H1 (cell line): ENCODE data around the gene AHSP. TPM values are rescaled to one million over a fixed set of nuclear protein-coding genes. Genes with fewer than 3 reads are reported as not detected.

Experiments used
- CTCF ChIA-PET: fragments of 300-600 bp; sonication (Branson Sonifier 250); formaldehyde crosslinking; loops from one replicate; lab custom pipeline; 2021; ENCODE audit not compliant: partially characterized antibody; lab: Charles Lee
- POLR2A ChIA-PET: fragments of 300-600 bp; sonication (Branson Sonifier 250); formaldehyde crosslinking; loops from one replicate; lab custom pipeline; 2021; ENCODE audit warnings: inconsistent platforms; ENCODE audit not compliant: partially characterized antibody; lab: Charles Lee
- DNase-seq, 2 experiments: peaks; one replicate each; pipeline versions ENCODE4 v3.0.0 to v3.0.0-alpha.2; 2010 to 2022; ENCODE audit warnings: low spot score in 2 of 2, low read depth in 1 of 2, mixed read lengths in 1 of 2
- FAIRE-seq: peaks from 2 replicates; lab custom pipeline; 2011; peaks lifted over from hg19 to GRCh38; lab: Jason Lieb, UNC
- H2AFZ ChIP-seq: 2 replicates; pipeline ENCODE4 v1.8.1; 2012; ENCODE audit warnings: low read length, inconsistent platforms
- H2AK5ac ChIP-seq: 2 replicates; pipeline ENCODE4 v1.6.1; 2013; ENCODE audit warnings: low read depth, low read length
- H2BK120ac ChIP-seq: replicated peaks from 2 replicates; pipeline ENCODE3; 2013; ENCODE audit warnings: low read depth, low read length, inconsistent platforms
- H2BK12ac ChIP-seq: 2 replicates; pipeline ENCODE4 v1.6.1; 2013; ENCODE audit warnings: low read depth, low read length
- H2BK15ac ChIP-seq: 2 replicates; pipeline ENCODE4 v1.6.1; 2013; ENCODE audit warnings: low read length
- H2BK20ac ChIP-seq: 2 replicates; pipeline ENCODE4 v1.6.1; 2013; ENCODE audit warnings: low read length
- H2BK5ac ChIP-seq: 2 replicates; pipeline ENCODE4 v1.6.1; 2013; ENCODE audit warnings: low read depth, low read length
- H3K14ac ChIP-seq: 2 replicates; pipeline ENCODE4 v1.6.1; 2013; ENCODE audit warnings: inconsistent platforms; ENCODE audit not compliant: insufficient read length
- H3K18ac ChIP-seq: 2 replicates; pipeline ENCODE4 v1.6.1; 2013; ENCODE audit warnings: low read length; ENCODE audit errors: extremely low read depth
- H3K23ac ChIP-seq: 2 replicates; pipeline ENCODE4 v1.6.1; 2013; ENCODE audit warnings: inconsistent platforms; ENCODE audit not compliant: insufficient read length
- H3K23me2 ChIP-seq: 2 replicates; pipeline ENCODE4 v1.6.1; 2013; ENCODE audit warnings: low read depth, low read length
- H3K27ac ChIP-seq: 2 replicates; pipeline ENCODE4 v1.6.1; 2011; ENCODE audit warnings: low read depth, low read length, inconsistent platforms
- H3K27me3 ChIP-seq, 4 experiments: replicated peaks in 1 of 4; 1 replicate in 1 of 4; 2 replicates in 3 of 4; pipeline versions ENCODE4 v1.6.1 to v1.8.1; 2011 to 2013; ENCODE audit warnings: low read length in 3 of 4, mild to moderate bottlenecking in 3 of 4, inconsistent platforms in 2 of 4, mixed read lengths in 2 of 4, moderate library complexity in 1 of 4; ENCODE audit not compliant: control insufficient read depth in 3 of 4, insufficient read depth in 3 of 4; ENCODE audit errors: extremely low read depth in 1 of 4
- H3K36me3 ChIP-seq, 4 experiments: 2 replicates each; pipeline versions ENCODE4 v1.6.1 to v1.8.1; 2011 to 2013; ENCODE audit warnings: mild to moderate bottlenecking in 4 of 4, low read length in 3 of 4, moderate library complexity in 2 of 4, control low read depth in 1 of 4, inconsistent platforms in 1 of 4; ENCODE audit not compliant: insufficient read depth in 4 of 4, control insufficient read depth in 2 of 4
- H3K4ac ChIP-seq: replicated peaks from 2 replicates; pipeline ENCODE3; 2013; ENCODE audit warnings: low read length, low read depth, mixed read lengths, inconsistent platforms; ENCODE audit not compliant: insufficient read length
- H3K4me1 ChIP-seq, 4 experiments: replicated peaks in 1 of 4; 1 replicate in 1 of 4; 2 replicates in 3 of 4; pipeline versions ENCODE4 v1.6.1 to v1.8.1; 2011 to 2013; ENCODE audit warnings: low read length in 3 of 4, inconsistent platforms in 2 of 4, mixed read lengths in 1 of 4; ENCODE audit not compliant: insufficient read depth in 4 of 4, control insufficient read depth in 3 of 4
- H3K4me2 ChIP-seq, 2 experiments: 2 replicates each; pipeline versions ENCODE4 v1.6.1 to v1.8.1; 2011 to 2013; ENCODE audit warnings: low read depth in 2 of 2, low read length in 2 of 2, control low read depth in 1 of 2, inconsistent platforms in 1 of 2, mild to moderate bottlenecking in 1 of 2; ENCODE audit not compliant: insufficient read depth in 1 of 2
- H3K4me3 ChIP-seq, 4 experiments: fragments of 200-600, 300-600 bp in 1 of 4; sonication (generic), shearing (Covaris generic), sonication (Bioruptor Twin) in 1 of 4; 2 replicates each; pipeline versions ENCODE4 v1.5.1 to v1.8.1; 2011 to 2016; ENCODE audit warnings: low read length in 4 of 4, low read depth in 3 of 4, control low read depth in 2 of 4, inconsistent platforms in 2 of 4, mild to moderate bottlenecking in 2 of 4, mixed read lengths in 1 of 4, moderate library complexity in 1 of 4; ENCODE audit not compliant: insufficient read depth in 2 of 4; ENCODE audit errors: extremely low read depth in 1 of 4
- H3K56ac ChIP-seq: replicated peaks from 2 replicates; pipeline ENCODE3; 2013; ENCODE audit warnings: low read depth, mild to moderate bottlenecking, mixed read lengths, low read length, inconsistent platforms; ENCODE audit not compliant: insufficient read length
- H3K79me1 ChIP-seq: 2 replicates; pipeline ENCODE4 v1.6.1; 2013; ENCODE audit warnings: low read depth, low read length, control low read depth
- H3K79me2 ChIP-seq, 2 experiments: 2 replicates each; pipeline versions ENCODE4 v1.6.1 to v1.8.1; 2012 to 2013; ENCODE audit warnings: low read length in 2 of 2, mild to moderate bottlenecking in 2 of 2, inconsistent platforms in 1 of 2; ENCODE audit not compliant: insufficient read depth in 2 of 2, control insufficient read depth in 1 of 2
- H3K9ac ChIP-seq, 4 experiments: replicated peaks in 1 of 4; 1 replicate in 1 of 4; 2 replicates in 3 of 4; pipeline versions ENCODE4 v1.6.1 to v1.8.1; 2011 to 2013; ENCODE audit warnings: low read depth in 3 of 4, low read length in 3 of 4, control low read depth in 2 of 4, mild to moderate bottlenecking in 2 of 4, moderate library complexity in 2 of 4, inconsistent platforms in 1 of 4; ENCODE audit errors: extremely low read depth in 1 of 4
- H3K9me3 ChIP-seq, 2 experiments: 2 replicates each; pipeline versions ENCODE4 v1.6.1 to v1.8.1; 2012 to 2013; ENCODE audit warnings: mild to moderate bottlenecking in 2 of 2, moderate library complexity in 2 of 2, control low read depth in 1 of 2, inconsistent platforms in 1 of 2, low read depth in 1 of 2, low read length in 1 of 2, mixed read lengths in 1 of 2; ENCODE audit not compliant: insufficient read depth in 2 of 2
- H4K20me1 ChIP-seq, 2 experiments: replicated peaks in 1 of 2; 2 replicates each; pipeline versions ENCODE3 to v1.8.1; 2011 to 2013; ENCODE audit warnings: inconsistent platforms in 2 of 2, low read length in 2 of 2, mild to moderate bottlenecking in 1 of 2; ENCODE audit not compliant: insufficient read depth in 2 of 2, control insufficient read depth in 1 of 2
- H4K5ac ChIP-seq: 2 replicates; pipeline ENCODE4 v1.6.1; 2013; ENCODE audit warnings: low read length, low read depth, mixed read lengths, inconsistent platforms; ENCODE audit not compliant: insufficient read length
- H4K8ac ChIP-seq: 2 replicates; pipeline ENCODE4 v1.8.0; 2013; ENCODE audit warnings: mild to moderate bottlenecking, moderate library complexity, low read length, inconsistent platforms; ENCODE audit not compliant: insufficient read depth; ENCODE audit errors: extremely low read depth
- H4K91ac ChIP-seq: replicated peaks from 2 replicates; pipeline ENCODE3; 2013; ENCODE audit warnings: low read length, mixed read lengths, inconsistent platforms; ENCODE audit not compliant: insufficient read length
- BCL11A ChIP-seq, 2 experiments: IDR thresholded peaks; one replicate each; pipeline ENCODE4 v1.6.1; 2011; ENCODE audit warnings: low read depth in 2 of 2, low read length in 2 of 2, mild to moderate bottlenecking in 2 of 2
- CHD2 ChIP-seq: IDR thresholded peaks from 2 replicates; pipeline ENCODE4 v1.6.1; 2012; ENCODE audit warnings: low read length, improper control_type of control experiment
- E2F6 ChIP-seq: IDR thresholded peaks from 2 replicates; pipeline ENCODE4 v1.6.1; 2012; ENCODE audit warnings: inconsistent platforms
- HDAC6 ChIP-seq: IDR thresholded peaks from one replicate; pipeline ENCODE4 v1.7.1; 2012; ENCODE audit warnings: low read depth, mild to moderate bottlenecking, inconsistent platforms, low read length, moderate library complexity
- NANOG ChIP-seq: IDR thresholded peaks from 2 replicates; pipeline ENCODE4 v1.6.1; 2011; ENCODE audit warnings: low read length, low read depth, mild to moderate bottlenecking, inconsistent platforms; ENCODE audit not compliant: insufficient read depth, poor library complexity, severe bottlenecking
- RBBP5 ChIP-seq: IDR thresholded peaks from 2 replicates; pipeline ENCODE4 v1.7.1; 2012; ENCODE audit warnings: low read depth, mild to moderate bottlenecking, inconsistent platforms, low read length, moderate library complexity, borderline replicate concordance
- SAP30 ChIP-seq: fragments of 300-600 bp; sonication (generic); IDR thresholded peaks from 2 replicates; pipeline ENCODE4 v1.7.1; 2012; ENCODE audit warnings: low read length, moderate library complexity, mild to moderate bottlenecking, inconsistent platforms; ENCODE audit not compliant: insufficient read depth, insufficient replicate concordance
- SP1 ChIP-seq: IDR thresholded peaks from 2 replicates; pipeline ENCODE4 v1.6.1; 2011; ENCODE audit warnings: low read depth, low read length
- SUZ12 ChIP-seq: fragments of 200-600 bp; sonication (generic); IDR thresholded peaks from 2 replicates; pipeline ENCODE4 v1.6.1; 2012; ENCODE audit warnings: mild to moderate bottlenecking, inconsistent platforms, low read length, moderate library complexity, mixed read lengths
- TAF7 ChIP-seq: optimal IDR thresholded peaks from 2 replicates; pipeline ENCODE3; 2011; ENCODE audit warnings: low read depth, mild to moderate bottlenecking, inconsistent platforms, low read length, moderate library complexity, borderline replicate concordance
- TBP ChIP-seq: IDR thresholded peaks from 2 replicates; pipeline ENCODE4 v1.6.1; 2011; ENCODE audit warnings: low read depth, low read length, improper control_type of control experiment
- TEAD4 ChIP-seq: IDR thresholded peaks from 2 replicates; pipeline ENCODE4 v1.6.1; 2012; ENCODE audit warnings: low read depth, low read length, inconsistent platforms, mixed read lengths
- WGBS, 2 experiments: shearing (Covaris generic) in 1 of 2; methylation state at CpG; one replicate each; pipeline versions ENCODE4 v1.1.6 to v1.1.7; 2013 to 2015; ENCODE audit warnings: low lambda C conversion rate in 2 of 2, mixed read lengths in 2 of 2, inconsistent platforms in 1 of 2, low coverage in 1 of 2, missing lambda C conversion rate in 1 of 2; ENCODE audit not compliant: insufficient replicate concordance in 2 of 2, insufficient coverage in 1 of 2, insufficient read length in 1 of 2; ENCODE audit errors: extremely low coverage in 1 of 2, missing lambda C conversion rate in 1 of 2; 5-methylcytosine and 5-hydroxymethylcytosine counted together
- polyA plus RNA-seq, 7 experiments: library from polyadenylated mRNA; depleted of rRNA in 3 of 7; stranded (reverse) in 5 of 7; unstranded in 2 of 7; fragments of >200 nt in 5 of 7; fragments of 200-250 nt in 2 of 7; gene quantifications; 1 replicate in 5 of 7; 2 replicates in 1 of 7; 4 replicates in 1 of 7; pipeline versions ENCODE4 v1.2.1 to v1.2.3, GENCODE V29; 2011 to 2013; ENCODE audit warnings: missing spikeins in 2 of 7, mixed read lengths in 2 of 7
- total RNA-seq: library from RNA; stranded (reverse); fragmentation: NEBNext Ultra II Directional; extraction: Animal tissue kit (Norgen Biotek cat#: 25700); gene quantifications from 2 replicates; pipeline ENCODE4 v1.2.1, GENCODE V29; 2021

Gene AHSP
- total and polyA plus RNA-seq, 2 of the 8 experiments (the other 6 are each of a cell fraction or from before 2014, with no cell fraction given): 0.91 to 15.3 TPM

GRCh38 chr16:31491778-31492418, 35.8 kb upstream of the AHSP start:
- Histone ChIP-seq H2BK12ac (no peak overlapping the region), H3K4me2 (no peak overlapping the region), H3K36me3 (peaks cover 0 to 6% (median 0%) of the 10 kb centered on the region in 4 experiments; a peak in 2 of 8 replicates), H3K9me3 (no peaks in the 10 kb centered on the region), H4K20me1 (peaks cover 0 to 12% of the 10 kb centered on the region in 2 experiments), H2BK15ac (no peak overlapping the region), H2BK5ac (no peak overlapping the region), H3K4me1 (peaks cover 0 to 8% (median 3%) of the 10 kb centered on the region in 4 experiments; a peak in 5 of 7 replicates), H3K79me1 (no peaks in the 10 kb centered on the region), H3K79me2 (no peaks in the 10 kb centered on the region), H3K27ac (no peak overlapping the region), H3K4me3 (no peak overlapping the region), H4K91ac (no peak overlapping the region), H2AK5ac (no peak overlapping the region), H2BK120ac (no peak overlapping the region), H2AFZ (no peak overlapping the region), H3K4ac (no peak overlapping the region), H3K23ac (no peak overlapping the region), H3K14ac (no peak overlapping the region), H2BK20ac (no peak overlapping the region), H3K23me2 (peaks cover 15% of the 10 kb centered on the region), H3K56ac (no peak overlapping the region), H3K9ac (no peak overlapping the region), H4K8ac (no peak overlapping the region), H3K18ac (no peak overlapping the region), H3K27me3 (peaks cover 10 to 31% (median 24%) of the 10 kb centered on the region in 4 experiments; a peak in 6 of 7 replicates), H4K5ac (no peak overlapping the region)
- ChIA-PET CTCF (interaction anchor here (0.6 to 1.3 kb wide), 3 partner anchors 12 to 40 kb away, joined by 3 read pairs; no protein-coding TSS in a partner anchor), POLR2A (interaction anchor here (7.9 kb wide), 1 partner anchor 8 kb away, joined by 69 read pairs; no protein-coding TSS in a partner anchor)
- no peak for FAIRE-seq
- no peak for DNase-seq
- WGBS, 2 experiments: 85% methylated on average over 8 of the region's 8 CpGs; no CpG with 5 or more reads in 1 of the 2 experiments
- TF ChIP-seq TBP (no peak), TAF7 (no peak), SAP30 (no peak), SP1 (no peak), HDAC6 (no peak), BCL11A (IDR thresholded peaks at IDR 0.05; ENCODE audit: low read depth in 2 of 2, low read length in 2 of 2) (no peak), RBBP5 (no peak), CHD2 (no peak), TEAD4 (no peak), E2F6 (no peak), SUZ12 (no peak), NANOG (no peak)
